ENCODE measurements around the gene ZDHHC4.

DNA sequence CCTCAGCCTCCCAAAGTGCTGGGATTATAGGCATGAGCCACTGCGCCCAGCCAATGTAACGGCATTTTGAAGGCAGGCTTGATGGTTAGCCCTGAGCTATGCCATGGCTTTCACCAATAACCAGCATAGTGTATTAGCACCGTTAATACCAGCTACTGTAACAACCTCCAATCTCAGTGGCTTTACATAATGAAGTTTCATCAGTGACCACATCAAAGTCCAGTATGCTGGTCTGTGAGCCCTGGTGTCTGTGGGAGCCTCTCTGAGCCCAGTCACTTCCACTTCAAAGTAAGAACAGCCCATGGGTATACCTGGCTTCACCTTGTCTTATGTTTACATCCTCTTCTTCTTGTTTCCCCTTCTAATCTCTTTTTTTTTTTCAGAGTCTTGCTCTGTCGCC lies 11.6 kb upstream of the ZDHHC4 start:
- TF ChIP-seq, protein P1, sequence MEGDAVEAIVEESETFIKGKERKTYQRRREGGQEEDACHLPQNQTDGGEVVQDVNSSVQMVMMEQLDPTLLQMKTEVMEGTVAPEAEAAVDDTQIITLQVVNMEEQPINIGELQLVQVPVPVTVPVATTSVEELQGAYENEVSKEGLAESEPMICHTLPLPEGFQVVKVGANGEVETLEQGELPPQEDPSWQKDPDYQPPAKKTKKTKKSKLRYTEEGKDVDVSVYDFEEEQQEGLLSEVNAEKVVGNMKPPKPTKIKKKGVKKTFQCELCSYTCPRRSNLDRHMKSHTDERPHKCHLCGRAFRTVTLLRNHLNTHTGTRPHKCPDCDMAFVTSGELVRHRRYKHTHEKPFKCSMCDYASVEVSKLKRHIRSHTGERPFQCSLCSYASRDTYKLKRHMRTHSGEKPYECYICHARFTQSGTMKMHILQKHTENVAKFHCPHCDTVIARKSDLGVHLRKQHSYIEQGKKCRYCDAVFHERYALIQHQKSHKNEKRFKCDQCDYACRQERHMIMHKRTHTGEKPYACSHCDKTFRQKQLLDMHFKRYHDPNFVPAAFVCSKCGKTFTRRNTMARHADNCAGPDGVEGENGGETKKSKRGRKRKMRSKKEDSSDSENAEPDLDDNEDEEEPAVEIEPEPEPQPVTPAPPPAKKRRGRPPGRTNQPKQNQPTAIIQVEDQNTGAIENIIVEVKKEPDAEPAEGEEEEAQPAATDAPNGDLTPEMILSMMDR (IDR thresholded peaks at IDR 0.05; ENCODE audit: low read depth, low read length), result no peak
- TF ChIP-seq EZH2phosphoT487 (IDR thresholded peaks at IDR 0.05; ENCODE audit: low read depth), result no peak
